WI38 (cell line): ENCODE results near the gene GRIPAP1.
A peak's percentile ranks its signal among the peaks of the same experiment; 100 is the strongest.

Experiments used
- H3K4me3 ChIP-seq: 2 replicates; pipeline ENCODE4 v1.5.1; 2011; ENCODE audit warnings: low read depth, mild to moderate bottlenecking, control low read depth, low read length
- TF ChIP-seq, protein P1 (sequence below): IDR thresholded peaks from 2 replicates; pipeline ENCODE4 v1.5.1; 2012; ENCODE audit warnings: low read depth, mild to moderate bottlenecking, control low read depth, low read length

Gene GRIPAP1

DNA sequence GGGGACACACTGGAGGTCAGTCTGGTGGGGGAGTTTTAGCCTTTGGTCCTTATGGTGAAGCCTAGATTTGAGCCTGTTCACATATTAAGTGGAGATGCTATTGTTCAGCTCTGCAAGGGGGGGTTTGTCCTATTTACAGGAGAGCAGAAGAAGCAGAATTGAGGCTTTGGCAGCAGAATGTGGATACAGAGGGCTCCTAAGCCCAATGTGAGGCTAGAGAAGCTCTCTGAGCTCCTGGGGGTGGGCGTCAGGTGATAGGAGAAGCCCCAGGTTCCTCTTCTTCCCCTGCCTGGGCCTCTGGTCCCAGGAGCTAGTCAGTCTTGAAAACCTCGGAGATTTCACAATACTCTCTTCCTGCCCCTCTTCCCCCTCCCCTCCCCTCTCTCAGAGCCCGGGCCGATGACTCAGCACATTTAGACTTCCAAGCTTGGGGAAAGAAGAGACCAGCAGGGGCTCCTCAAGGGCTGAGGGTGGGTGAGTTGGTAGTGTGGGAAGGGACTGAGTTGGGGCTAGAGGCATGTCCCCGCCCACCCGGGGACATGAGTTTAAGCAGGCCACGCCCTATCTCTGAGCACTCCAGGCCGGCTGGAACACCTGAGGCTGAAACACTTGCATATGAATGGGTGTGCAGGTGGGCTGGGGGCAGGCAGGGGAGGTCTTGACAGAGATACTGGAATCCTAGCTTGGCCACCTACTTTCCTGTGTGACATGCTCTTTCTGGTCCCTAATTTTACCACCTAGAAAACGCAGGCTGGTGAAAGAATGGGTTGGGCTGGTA lies 37.7 kb upstream of the GRIPAP1 start:
- TF ChIP-seq, protein P1, sequence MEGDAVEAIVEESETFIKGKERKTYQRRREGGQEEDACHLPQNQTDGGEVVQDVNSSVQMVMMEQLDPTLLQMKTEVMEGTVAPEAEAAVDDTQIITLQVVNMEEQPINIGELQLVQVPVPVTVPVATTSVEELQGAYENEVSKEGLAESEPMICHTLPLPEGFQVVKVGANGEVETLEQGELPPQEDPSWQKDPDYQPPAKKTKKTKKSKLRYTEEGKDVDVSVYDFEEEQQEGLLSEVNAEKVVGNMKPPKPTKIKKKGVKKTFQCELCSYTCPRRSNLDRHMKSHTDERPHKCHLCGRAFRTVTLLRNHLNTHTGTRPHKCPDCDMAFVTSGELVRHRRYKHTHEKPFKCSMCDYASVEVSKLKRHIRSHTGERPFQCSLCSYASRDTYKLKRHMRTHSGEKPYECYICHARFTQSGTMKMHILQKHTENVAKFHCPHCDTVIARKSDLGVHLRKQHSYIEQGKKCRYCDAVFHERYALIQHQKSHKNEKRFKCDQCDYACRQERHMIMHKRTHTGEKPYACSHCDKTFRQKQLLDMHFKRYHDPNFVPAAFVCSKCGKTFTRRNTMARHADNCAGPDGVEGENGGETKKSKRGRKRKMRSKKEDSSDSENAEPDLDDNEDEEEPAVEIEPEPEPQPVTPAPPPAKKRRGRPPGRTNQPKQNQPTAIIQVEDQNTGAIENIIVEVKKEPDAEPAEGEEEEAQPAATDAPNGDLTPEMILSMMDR, result 0 out of 2 replicates have a peak, but pooled peaks have one; percentile 13
- H3K4me3 ChIP-seq, result peak overlapping the region; percentile 77

DNA sequence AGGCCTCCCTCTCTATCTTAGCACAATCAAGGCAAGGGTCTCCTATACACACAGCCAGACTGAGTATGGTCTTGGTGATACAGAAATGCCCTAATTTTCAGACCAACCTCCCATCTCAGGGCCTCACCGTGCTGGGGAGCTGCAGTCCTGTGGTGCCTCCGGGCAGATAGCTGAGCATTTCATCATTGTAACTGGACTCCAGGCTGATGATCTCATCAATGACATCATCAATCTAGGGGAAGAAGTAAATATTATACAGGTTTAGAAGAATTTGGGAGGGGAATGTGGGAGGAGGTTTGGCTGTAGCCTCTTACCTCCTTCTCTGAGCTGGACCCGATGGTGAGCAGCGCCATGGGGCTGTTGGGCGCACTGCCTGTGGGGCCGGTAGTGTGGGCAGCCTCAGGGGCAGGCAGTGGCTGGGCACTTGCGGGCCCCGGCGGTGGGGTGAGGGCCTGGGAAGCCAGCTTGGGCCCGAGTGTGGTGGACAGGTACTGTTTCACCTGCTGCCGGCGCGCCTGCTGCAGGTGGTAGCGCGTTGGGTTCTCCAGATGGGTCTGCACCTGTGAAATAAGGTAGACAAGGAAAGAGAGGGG lies 35.9 kb upstream of the GRIPAP1 start:
- TF ChIP-seq, protein P1, result no peak

DNA sequence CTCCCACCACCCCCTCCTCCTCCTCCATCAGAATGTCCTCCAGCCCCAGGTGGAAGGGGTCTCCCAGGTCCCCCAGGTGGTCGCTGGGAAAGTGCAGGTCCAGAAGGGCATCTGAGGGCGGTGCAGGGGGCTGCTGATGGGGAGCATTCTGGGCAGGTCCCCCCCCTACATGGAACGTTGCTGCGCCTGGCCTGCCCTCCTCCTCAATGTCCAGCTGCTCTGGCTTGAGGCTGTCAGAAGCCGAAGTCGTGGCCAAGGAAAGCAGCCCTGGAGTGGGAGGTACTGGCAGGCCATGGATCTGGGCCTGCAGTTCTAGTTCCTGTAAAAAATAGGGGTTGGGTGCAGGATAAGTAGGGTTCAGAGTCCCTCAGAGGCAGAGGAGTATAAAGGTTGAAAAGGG lies 28.2 kb upstream of the GRIPAP1 start:
- no peak overlapping the region for H3K4me3 ChIP-seq
- TF ChIP-seq, protein P1, result no peak

More for the DNA sequence above, 35.9 kb upstream of the GRIPAP1 start:
- H3K4me3 ChIP-seq, result no peak overlapping the region

DNA sequence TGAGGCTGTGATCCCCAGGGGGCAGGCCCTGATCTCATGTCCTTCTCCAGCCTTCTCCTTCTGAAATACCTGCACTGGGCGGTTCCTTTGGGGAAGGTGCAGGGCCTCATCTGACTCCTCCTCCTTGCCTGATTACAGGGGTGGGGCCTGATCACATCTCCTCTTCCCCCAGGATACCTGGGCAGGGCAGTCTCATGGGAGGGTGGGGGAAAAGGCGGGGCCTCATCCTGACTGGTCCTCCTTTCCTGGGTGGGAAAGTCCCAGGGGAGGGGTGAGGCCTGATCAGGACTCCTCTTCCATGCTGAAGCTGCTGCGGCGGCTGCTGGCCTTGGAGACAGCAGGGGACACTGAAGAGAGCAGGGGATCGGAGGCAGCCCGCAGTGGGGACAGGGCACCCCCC lies 27.8 kb upstream of the GRIPAP1 start:
- TF ChIP-seq, protein P1, result no peak
- H3K4me3 ChIP-seq, result no peak overlapping the region

DNA sequence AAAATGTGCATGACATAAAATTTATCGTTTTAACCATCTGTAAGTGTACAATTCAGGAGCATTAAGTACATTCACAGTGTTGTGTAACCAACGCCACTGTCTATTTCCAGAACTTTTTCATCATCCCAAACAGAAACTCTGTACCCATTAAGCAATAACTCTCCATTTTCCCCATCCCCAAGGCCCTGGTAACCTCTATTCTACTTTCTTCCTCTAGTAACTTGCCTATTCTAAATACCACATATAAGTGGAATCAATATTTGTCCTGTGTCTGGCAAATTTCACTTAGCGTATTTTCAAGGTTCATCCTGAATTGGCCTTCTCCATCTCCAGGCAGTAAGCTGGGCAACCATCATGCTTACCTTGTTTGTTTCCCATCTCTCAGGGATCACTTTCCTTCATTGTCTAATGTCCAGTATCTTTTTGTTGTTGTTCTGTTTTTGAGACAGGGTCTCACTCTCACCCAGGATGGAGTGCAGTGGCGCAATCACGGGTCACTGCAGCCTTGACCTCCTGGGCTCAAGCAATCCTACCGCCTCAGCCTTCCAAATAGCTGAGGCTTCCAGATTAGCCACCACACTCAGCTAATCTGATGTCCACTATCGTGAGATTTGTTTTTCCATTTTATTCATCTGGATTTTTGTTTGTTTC lies 17.7 kb upstream of the GRIPAP1 start:
- TF ChIP-seq, protein P1, result no peak
- no peak overlapping the region for H3K4me3 ChIP-seq

DNA sequence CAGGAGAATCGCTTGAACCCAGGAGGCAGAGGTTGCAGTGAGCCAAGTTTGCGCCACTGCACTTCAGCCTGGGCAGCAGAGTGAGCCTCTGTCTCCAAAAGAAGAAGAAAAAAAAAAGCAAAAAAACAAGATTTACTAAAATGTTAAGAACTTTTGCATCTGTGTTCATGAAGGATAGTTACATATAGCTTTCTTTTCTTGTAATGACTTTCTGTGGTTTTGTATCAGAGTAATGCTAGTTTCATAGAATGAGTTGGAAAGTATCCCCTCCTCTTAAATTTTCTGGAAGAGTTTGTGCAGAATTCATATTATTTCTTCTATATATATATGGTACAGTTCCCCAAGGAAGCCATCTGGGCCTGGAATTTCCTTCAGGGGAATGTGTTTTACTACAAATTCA lies 17.0 kb upstream of the GRIPAP1 start:
- TF ChIP-seq, protein P1, result no peak
- no peak overlapping the region for H3K4me3 ChIP-seq

DNA sequence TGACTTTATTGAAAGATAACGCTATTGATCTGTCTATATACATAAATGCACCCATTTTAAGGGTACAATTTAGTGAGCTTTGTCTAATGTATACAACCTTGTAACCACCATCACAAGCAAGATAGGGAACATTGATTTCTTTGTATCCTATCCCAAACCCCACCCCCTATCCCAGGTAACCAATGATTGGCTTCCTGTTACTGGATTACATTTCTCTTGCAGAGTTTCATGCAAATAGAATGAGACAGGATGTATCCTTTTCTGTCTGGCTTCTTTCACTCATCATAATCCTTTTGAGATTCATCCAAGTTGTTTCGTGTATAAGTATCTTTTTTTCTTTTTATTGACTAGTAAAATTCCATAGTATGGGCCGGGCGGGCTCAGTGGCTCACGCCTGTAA lies 1.6 kb upstream of the GRIPAP1 start:
- TF ChIP-seq, protein P1, result no peak
- H3K4me3 ChIP-seq, result no peak overlapping the region
